ENCODE results near the gene PLCD4. TPM values are rescaled to one million over a fixed set of nuclear protein-coding genes. Genes with fewer than 3 reads are reported as not detected.
A peak's percentile ranks its signal among the peaks of the same experiment; 100 is the strongest.

Gene PLCD4
- total RNA-seq, 3 donors from 2014 or later: 1.2 to 41.2 (median 2.2) TPM

DNA sequence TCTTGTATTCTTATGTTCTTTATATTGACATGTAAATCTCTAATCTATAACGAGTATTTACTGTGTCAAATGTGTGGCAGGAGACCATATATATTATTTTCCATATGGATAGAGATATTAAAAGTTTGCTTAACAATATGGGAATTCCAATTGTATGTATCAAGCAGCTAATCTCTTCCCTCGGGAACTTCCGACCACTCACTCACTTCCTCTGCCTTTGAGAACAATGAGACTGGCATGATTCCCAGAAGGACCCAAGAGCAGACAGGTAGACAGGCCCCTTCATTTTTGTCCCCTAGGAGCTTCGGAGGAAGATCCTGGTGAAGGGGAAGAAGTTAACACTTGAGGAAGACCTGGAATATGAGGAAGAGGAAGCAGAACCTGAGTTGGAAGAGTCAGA, 24.1 kb downstream of the PLCD4 start:
- ATAC-seq: no peak
- no peak for TF ChIP-seq CTCF (IDR thresholded peaks at IDR 0.05)
- DNase-seq: no peak
- Histone ChIP-seq H3K36me3 (ENCODE audit: low read depth) (no peaks in the 10 kb centered on the region), H3K9me3 (no peaks in the 10 kb centered on the region), H3K4me1 (ENCODE audit: low read depth) (no peaks in the 10 kb centered on the region), H3K4me3 (no peak overlapping the region)
- intact Hi-C loops (cut with DNase I, micrococcal nuclease): no loop called here

DNA sequence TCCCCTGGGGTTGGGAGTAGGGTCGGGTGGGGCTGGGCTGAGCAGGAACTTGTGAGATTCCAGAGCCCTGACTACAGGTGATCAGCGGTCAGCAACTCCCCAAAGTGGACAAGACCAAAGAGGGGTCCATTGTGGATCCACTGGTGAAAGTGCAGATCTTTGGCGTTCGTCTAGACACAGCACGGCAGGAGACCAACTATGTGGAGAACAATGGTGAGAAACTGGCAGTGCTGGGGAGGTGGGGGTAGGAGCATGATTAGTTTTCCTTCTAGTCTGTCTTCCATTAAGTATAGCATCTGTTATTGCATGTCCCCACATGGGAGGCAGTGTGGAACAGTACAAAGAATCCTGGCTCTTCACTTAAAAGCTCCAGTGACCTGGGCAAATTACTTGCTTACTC, 28.0 kb downstream of the PLCD4 start:
- intact Hi-C loops (cut with DNase I, micrococcal nuclease): no loop called here
- Histone ChIP-seq H3K9me3 (no peaks in the 10 kb centered on the region), H3K4me3 (no peak overlapping the region), H3K4me1 (ENCODE audit: low read depth) (no peaks in the 10 kb centered on the region), H3K36me3 (ENCODE audit: low read depth) (peaks cover 8% of the 10 kb centered on the region)
- DNase-seq (no peak), ATAC-seq (no peak)
- no peak for TF ChIP-seq CTCF (IDR thresholded peaks at IDR 0.05)

- intact Hi-C loops (cut with DNase I, micrococcal nuclease): no loop called here
- Histone ChIP-seq H3K9me3 (no peaks in the 10 kb centered on the region), H3K4me3 (no peak overlapping the region), H3K4me1 (ENCODE audit: low read depth) (no peaks in the 10 kb centered on the region), H3K36me3 (ENCODE audit: low read depth) (peaks cover 12% of the 10 kb centered on the region)
- no peak for DNase-seq
- no peak for TF ChIP-seq CTCF (IDR thresholded peaks at IDR 0.05)
- ATAC-seq: no peak
Measured at GRCh38 chr2:218638372-218638771, 30.7 kb downstream of the PLCD4 start.

- intact Hi-C loops (cut with DNase I, micrococcal nuclease): loop anchor here in 1 of 2 donors (10.0 kb wide), 1 partner anchor 57 kb away; no protein-coding TSS in a partner anchor
- DNase-seq: no peak
- H3K4me3 ChIP-seq: no peak overlapping the region
- no peak for ATAC-seq
- H3K4me1 ChIP-seq (ENCODE audit: low read depth): no peaks in the 10 kb centered on the region
- peaks cover 22% of the 10 kb centered on the region for H3K36me3 ChIP-seq (ENCODE audit: low read depth)
- no peak for TF ChIP-seq CTCF (IDR thresholded peaks at IDR 0.05)
- H3K9me3 ChIP-seq: no peaks in the 10 kb centered on the region
Measured at GRCh38 chr2:218642121-218642656, 34.5 kb downstream of the PLCD4 start.

- TF ChIP-seq CTCF (IDR thresholded peaks at IDR 0.05): no peak
- Histone ChIP-seq H3K36me3 (ENCODE audit: low read depth) (peaks cover 22% of the 10 kb centered on the region), H3K4me1 (ENCODE audit: low read depth) (no peaks in the 10 kb centered on the region), H3K4me3 (no peak overlapping the region), H3K9me3 (no peaks in the 10 kb centered on the region)
- no peak for DNase-seq
- intact Hi-C loops (cut with DNase I, micrococcal nuclease): loop anchor here in 1 of 2 donors (10.0 kb wide), 1 partner anchor 58 kb away; no protein-coding TSS in a partner anchor
- ATAC-seq: peak; percentile 10
Measured at GRCh38 chr2:218642786-218643185, 35.1 kb downstream of the PLCD4 start.

Data from mucosa of descending colon (tissue), 3 donors.